ENCODE results near the gene HSFX2. TPM values are rescaled to one million over a fixed set of nuclear protein-coding genes. Genes with fewer than 3 reads are reported as not detected.

HSFX2 gene
- total RNA-seq, 1 donor from 2014 or later: 0.77 TPM

- Mint-ChIP-seq H3K27me3 (ENCODE audit: insufficient read depth, low read depth) (peaks cover 7% of the 10 kb centered on the region), H3K27ac (peak within 1 kb of the TSS; percentile 85)
- peak within 1 kb of the TSS; percentile 42 for H2AFZ ChIP-seq (replicated peaks)
These were observed 36.4 kb upstream of the HSFX2 start, which contains the start of gene TMEM185A for GRCh38 chrX:149631234-149632165. TSS of gene TMEM185A (minus strand) at chrX:149631792. CDS start at chrX:149631580, 212 bp downstream.

GRCh38 chrX:149630681-149631233, 35.6 kb upstream of the HSFX2 start:
- H3K79me2 ChIP-seq (ENCODE audit: low read depth): peaks cover 23% of the 10 kb centered on the region
- H3K36me3 Mint-ChIP-seq: no peaks in the 10 kb centered on the region
- no peak overlapping the region for H3K27ac ChIP-seq
- H3K4me3 Mint-ChIP-seq: peak overlapping the region; percentile 95
- peaks cover 18% of the 10 kb centered on the region for H4K20me1 ChIP-seq (ENCODE audit: low read depth)
- peaks cover 11% of the 10 kb centered on the region for H3K9me3 Mint-ChIP-seq
- no peaks in the 10 kb centered on the region for H3K9me3 ChIP-seq (ENCODE audit: low read depth)
- peak overlapping the region; percentile 76 for H3K27ac Mint-ChIP-seq
- peak overlapping the region; percentile 77 for H3K4me2 ChIP-seq
- no peak for DNase-seq (ENCODE audit: low spot score)
- no peaks in the 10 kb centered on the region for H3K36me3 ChIP-seq
- H2AFZ ChIP-seq (replicated peaks): peak overlapping the region; percentile 42
- TF ChIP-seq EZH2 (IDR thresholded peaks at IDR 0.05): no peak
- TF ChIP-seq EZH2phosphoT487 (IDR thresholded peaks at IDR 0.05): no peak
- TF ChIP-seq CTCF (IDR thresholded peaks at IDR 0.05): no peak
- peaks cover 30% of the 10 kb centered on the region for H3K27me3 ChIP-seq
- no peaks in the 10 kb centered on the region for H3F3A ChIP-seq (ENCODE audit: low read depth)
- peak overlapping the region; percentile 78 for H3K4me3 ChIP-seq
- H3K27me3 Mint-ChIP-seq (ENCODE audit: insufficient read depth, low read depth): peaks cover 9% of the 10 kb centered on the region
- H3K4me1 ChIP-seq: no peaks in the 10 kb centered on the region
- peak overlapping the region; percentile 48 for H3K9ac ChIP-seq
- peaks cover 13% of the 10 kb centered on the region for H3K4me1 Mint-ChIP-seq

More at GRCh38 chrX:149631234-149632165, 36.4 kb upstream of the HSFX2 start, which contains the start of gene TMEM185A:
- H3K27me3 ChIP-seq: peaks cover 30% of the 10 kb centered on the region
- H3K9me3 ChIP-seq (ENCODE audit: low read depth): no peaks in the 10 kb centered on the region
- peak within 1 kb of the TSS; percentile 48 for H3K9ac ChIP-seq
- no peaks in the 10 kb centered on the region for H3K36me3 ChIP-seq
- H3K36me3 Mint-ChIP-seq: no peaks in the 10 kb centered on the region
- peak within 1 kb of the TSS; percentile 77 for H3K4me2 ChIP-seq
- H3K4me3 ChIP-seq: peak within 1 kb of the TSS; percentile 78
- no peaks in the 10 kb centered on the region for H3K4me1 ChIP-seq
- peaks cover 13% of the 10 kb centered on the region for H3K4me1 Mint-ChIP-seq
- peaks cover 18% of the 10 kb centered on the region for H4K20me1 ChIP-seq (ENCODE audit: low read depth)
- no peak for TF ChIP-seq EZH2 (IDR thresholded peaks at IDR 0.05)
- no peak for TF ChIP-seq EZH2phosphoT487 (IDR thresholded peaks at IDR 0.05)
- TF ChIP-seq CTCF (IDR thresholded peaks at IDR 0.05): no peak
- peak; percentile 89 for DNase-seq (ENCODE audit: low spot score)
- H3K4me3 Mint-ChIP-seq: peak within 1 kb of the TSS; percentile 95
- peaks cover 11% of the 10 kb centered on the region for H3K9me3 Mint-ChIP-seq
- H3K27ac ChIP-seq: no peak within 1 kb of the TSS
- H3K79me2 ChIP-seq (ENCODE audit: low read depth): peaks cover 23% of the 10 kb centered on the region
- H3F3A ChIP-seq (ENCODE audit: low read depth): no peaks in the 10 kb centered on the region

- peaks cover 29% of the 10 kb centered on the region for H3K27me3 ChIP-seq
- Mint-ChIP-seq H3K27ac (no peak overlapping the region), H3K9me3 (peaks cover 11% of the 10 kb centered on the region), H3K4me3 (peak overlapping the region; percentile 95), H3K27me3 (ENCODE audit: insufficient read depth, low read depth) (peaks cover 6% of the 10 kb centered on the region), H3K36me3 (no peaks in the 10 kb centered on the region), H3K4me1 (peaks cover 13% of the 10 kb centered on the region)
- H3K36me3 ChIP-seq: no peaks in the 10 kb centered on the region
- no peak overlapping the region for H3K27ac ChIP-seq
- H3K4me3 ChIP-seq: peak overlapping the region; percentile 78
- H3K4me2 ChIP-seq: peak overlapping the region; percentile 77
- H3F3A ChIP-seq (ENCODE audit: low read depth): no peaks in the 10 kb centered on the region
- H3K79me2 ChIP-seq (ENCODE audit: low read depth): peaks cover 29% of the 10 kb centered on the region
- no peaks in the 10 kb centered on the region for H3K9me3 ChIP-seq (ENCODE audit: low read depth)
- H2AFZ ChIP-seq (replicated peaks): no peak overlapping the region
- H4K20me1 ChIP-seq (ENCODE audit: low read depth): peaks cover 18% of the 10 kb centered on the region
- no peak overlapping the region for H3K9ac ChIP-seq
- no peaks in the 10 kb centered on the region for H3K4me1 ChIP-seq
- no peak for TF ChIP-seq EZH2 (IDR thresholded peaks at IDR 0.05)
- TF ChIP-seq EZH2phosphoT487 (IDR thresholded peaks at IDR 0.05): no peak
- no peak for TF ChIP-seq CTCF (IDR thresholded peaks at IDR 0.05)
- DNase-seq (ENCODE audit: low spot score): no peak
These were observed 34.7 kb upstream of the HSFX2 start for GRCh38 chrX:149629730-149630387.

Measured in neural progenitor cell (in vitro differentiated cells).